HG03159 (cell line): ENCODE results near the gene SLC49A3.
A peak's percentile ranks its signal among the peaks of the same experiment; 100 is the strongest.
"Not testable (repeated sequence)": the region's sequence is repeated elsewhere in the genome, so short reads cannot be mapped to it uniquely, and the experiment has no call there.

ENCODE experiments used
- ATAC-seq: cut with Tn5 transposase; IDR thresholded peaks from one replicate; pipeline ENCODE4 v1.9.1; 2021; ENCODE audit warnings: mild to moderate bottlenecking, moderate library complexity; ENCODE audit not compliant: unreplicated experiment

Gene SLC49A3

GRCh38 chr4:681736-682451, 7.1 kb downstream of the SLC49A3 start:
- no peak for ATAC-seq

GRCh38 chr4:680928-681645, 7.9 kb downstream of the SLC49A3 start:
- no peak for ATAC-seq

- no peak for ATAC-seq
Observed at GRCh38 chr4:680551-680927, 8.4 kb downstream of the SLC49A3 start.

DNA sequence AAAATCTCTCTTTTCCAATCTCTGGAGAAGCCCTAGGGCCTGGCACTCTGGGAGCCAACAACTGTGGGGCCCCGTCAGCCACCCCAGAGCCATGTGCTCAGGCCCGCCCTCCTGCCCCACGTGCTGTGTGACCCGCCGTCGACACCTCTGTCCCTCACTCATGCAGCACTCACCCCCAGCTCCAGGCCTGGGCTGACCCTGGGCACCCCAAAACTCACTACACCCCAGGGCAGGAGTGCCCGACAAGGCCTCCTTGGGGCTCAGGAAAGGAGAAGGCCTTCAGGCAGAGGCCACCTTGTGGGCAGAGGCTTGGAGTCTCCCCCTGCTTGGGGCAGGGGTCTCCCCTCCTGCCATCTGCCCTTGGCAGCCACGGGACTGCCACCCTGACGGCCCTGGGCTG, 8.9 kb downstream of the SLC49A3 start:
- no peak for ATAC-seq

DNA sequence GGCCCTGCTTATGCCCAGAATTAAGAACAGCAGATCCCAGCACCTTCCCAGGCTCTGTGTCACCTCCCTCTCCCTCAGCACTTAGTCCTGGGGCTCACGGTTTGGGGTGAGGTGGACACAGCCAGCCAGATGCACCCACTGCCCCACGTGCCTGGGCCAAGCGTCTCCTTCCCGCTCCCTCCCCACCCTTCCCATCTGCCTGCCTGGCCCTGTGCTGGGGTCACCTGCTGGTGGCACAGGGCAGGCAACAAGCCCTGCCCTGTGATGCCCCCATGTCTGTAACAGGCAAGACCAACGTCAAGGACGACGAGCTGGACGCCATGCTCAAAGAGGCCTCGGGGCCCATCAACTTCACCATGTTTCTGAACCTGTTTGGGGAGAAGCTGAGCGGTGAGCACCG, 9.3 kb downstream of the SLC49A3 start:
- no peak for ATAC-seq

- no peak for ATAC-seq
Observed at GRCh38 chr4:679104-679481, 9.9 kb downstream of the SLC49A3 start.

- ATAC-seq = no peak
Observed at GRCh38 chr4:678331-679103, 10.4 kb downstream of the SLC49A3 start.

- ATAC-seq = no peak
Observed at GRCh38 chr4:677431-678293, 11.3 kb downstream of the SLC49A3 start.

GRCh38 chr4:676871-677235, 12.1 kb downstream of the SLC49A3 start:
- no peak for ATAC-seq

DNA sequence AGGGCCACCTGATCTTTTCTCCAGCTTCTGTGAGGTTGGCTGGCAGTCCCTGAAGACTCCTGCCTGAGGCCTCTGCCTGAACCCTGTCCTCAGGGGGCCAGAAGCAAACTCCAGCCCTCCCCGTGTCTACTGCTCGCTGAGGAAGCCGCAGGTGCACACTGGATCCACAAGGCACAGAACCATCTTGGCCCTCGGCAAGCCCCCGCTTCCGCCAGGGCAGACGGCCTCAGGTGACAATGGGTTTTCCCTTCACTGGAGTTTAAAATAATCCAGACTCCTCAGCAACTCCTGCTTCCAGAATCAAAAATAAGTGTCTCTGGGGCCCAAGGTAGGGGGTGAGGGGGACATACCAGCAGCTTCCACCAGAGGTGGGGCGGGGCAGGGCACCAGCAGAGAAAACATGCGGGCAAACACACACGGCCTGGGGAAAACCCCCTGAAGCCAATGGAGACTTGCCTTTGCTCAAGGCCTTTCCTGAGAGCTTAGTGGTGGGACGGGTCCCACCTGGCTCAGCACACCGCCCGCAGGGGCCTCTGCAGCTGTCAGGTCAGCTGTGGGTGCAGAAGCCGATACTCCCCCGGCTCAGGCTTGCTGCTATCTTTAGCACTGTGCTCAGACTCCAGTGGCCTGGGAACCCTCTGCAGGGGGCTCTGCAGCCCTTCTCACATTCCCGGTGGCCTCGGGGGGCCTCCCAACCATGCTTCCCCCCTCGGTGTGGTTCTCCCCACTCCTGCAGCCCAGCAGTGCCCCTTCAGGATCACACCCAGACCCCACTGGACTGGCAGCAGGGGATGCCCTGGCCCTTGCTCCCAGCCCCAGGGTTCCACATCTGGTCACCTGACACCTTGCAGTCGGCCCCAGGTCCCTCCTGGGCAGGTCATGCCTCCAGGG, 12.7 kb downstream of the SLC49A3 start:
- ATAC-seq = peak; percentile 28

- peak; percentile 2 for ATAC-seq
Observed at GRCh38 chr4:675036-675882, 13.7 kb downstream of the SLC49A3 start.

DNA sequence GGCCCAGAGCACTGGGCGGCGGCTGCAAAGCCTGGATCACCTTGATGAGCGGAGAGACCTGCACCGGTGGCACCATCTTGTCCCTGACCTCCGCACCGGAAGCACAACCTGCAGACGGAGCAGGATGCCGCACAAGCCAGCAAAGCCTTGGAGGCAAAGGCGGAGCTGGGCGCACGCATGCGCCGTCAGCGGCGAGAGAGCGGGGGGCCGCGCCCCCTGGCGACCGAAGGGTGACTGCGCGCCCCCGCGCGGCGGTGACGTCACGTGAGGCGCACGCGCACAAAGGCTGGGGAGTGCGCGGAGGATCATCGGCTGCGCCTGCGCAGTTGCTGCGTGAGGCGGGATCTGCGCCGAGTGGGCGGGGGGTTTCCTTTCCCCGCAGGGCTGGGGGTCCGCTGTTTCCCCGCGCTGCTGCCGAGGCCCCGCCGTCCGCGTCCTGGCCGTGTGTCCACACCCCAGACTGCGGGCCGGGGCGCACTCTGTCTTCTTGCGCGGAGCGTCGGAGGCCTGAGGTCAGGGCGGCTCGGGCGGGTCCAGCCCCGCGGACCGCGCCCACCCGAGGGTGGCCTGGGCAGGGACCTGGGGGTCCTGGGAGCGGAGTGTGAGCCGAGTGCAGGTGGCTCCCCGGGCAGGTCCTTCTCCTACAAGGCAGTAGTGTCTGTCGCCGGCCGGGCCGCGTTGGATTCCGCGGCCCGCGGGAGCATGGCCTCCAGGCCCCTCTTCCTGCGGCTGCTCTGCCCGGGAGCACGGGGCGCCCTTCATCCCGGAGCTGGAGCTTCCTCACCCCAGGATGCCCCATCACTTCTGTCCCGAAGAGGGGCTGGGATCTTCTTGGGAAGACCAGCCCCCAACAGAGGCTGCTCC, 14.5 kb downstream of the SLC49A3 start, which contains the start of the genes ATP5ME and MYL5:
Gene ATP5ME (minus strand): TSS at position 105 of the 864 bp plus-strand sequence. CDS start 29 bp downstream, at position 76.
Gene MYL5 (plus strand): TSS at position 371 of the 864 bp plus-strand sequence. CDS start 3,485 bp downstream, outside the sequence.
- peak; percentile 82 for ATAC-seq

- ATAC-seq = no peak
Observed at GRCh38 chr4:673349-674091, 15.4 kb downstream of the SLC49A3 start.

DNA sequence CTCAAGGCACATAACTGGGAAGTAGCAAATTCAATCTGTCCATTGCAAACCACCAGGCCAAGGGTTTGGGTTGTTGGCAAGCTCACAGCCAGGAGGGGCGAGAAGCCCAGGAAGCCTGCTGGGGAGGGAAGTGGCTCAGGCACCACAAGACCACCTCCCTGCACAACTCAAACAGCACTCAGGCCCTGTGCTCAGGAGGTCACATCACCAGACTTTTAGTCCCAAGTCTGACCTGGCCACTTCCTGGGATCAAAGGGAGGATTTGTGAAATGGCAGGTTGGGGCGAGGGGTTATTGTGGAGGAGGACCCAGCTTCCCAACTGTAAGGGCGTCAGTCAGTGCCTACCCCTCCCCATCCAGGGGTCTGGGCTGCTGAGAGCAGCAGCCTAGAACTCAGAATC, 17.2 kb downstream of the SLC49A3 start:
- no peak for ATAC-seq

DNA sequence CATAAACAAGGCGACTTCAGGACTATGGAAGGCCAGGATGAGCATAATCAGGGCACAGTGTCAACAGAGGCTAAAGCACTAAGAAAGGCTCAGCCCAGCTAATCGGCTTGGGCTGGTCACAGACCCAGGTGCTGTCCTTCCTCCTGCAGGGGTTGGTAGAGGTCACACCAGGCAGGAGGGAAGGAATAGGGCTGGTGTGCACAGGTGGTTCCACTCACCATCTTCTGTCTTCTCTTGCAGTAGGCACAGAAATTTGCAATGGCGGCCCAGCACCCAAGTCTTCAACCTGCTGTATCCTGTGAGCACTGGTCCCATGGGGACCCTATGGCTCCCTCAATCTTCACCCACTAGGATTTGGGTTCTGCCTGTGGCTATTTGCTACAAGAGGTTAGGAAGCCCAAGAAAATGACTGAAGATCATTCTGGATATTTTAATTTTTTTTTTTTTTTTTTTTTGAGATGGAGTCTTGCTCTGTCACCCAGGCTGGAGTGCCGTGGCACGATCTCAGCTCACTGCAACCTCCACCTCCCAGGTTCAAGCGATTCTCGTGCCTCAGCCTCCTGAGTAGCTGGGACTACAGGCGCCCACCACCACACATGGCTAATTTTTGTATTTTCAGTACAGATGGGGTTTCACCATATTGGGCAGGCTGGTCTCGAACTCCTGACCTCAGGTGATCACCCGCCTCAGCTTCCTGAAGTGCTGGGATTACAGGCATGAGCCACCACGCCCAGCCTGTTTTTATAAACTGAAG, 19.0 kb downstream of the SLC49A3 start:
- ATAC-seq = not testable (repeated sequence)

- ATAC-seq = not testable (repeated sequence)
Observed at GRCh38 chr4:668219-668618, 20.7 kb downstream of the SLC49A3 start.
